Measurements from ENCODE around the gene NPIPB5. TPM values are rescaled to one million over a fixed set of nuclear protein-coding genes. Genes with fewer than 3 reads are reported as not detected.
"Not testable (repeated sequence)": the region's sequence is repeated elsewhere in the genome, so short reads cannot be mapped to it uniquely, and the experiment has no call there.

Gene NPIPB5
- 100 to 1,000 TPM in 2 of 4 donors, 10 to 100 TPM in 2; 61.2 to 212 (median 98.3) TPM for polyA plus RNA-seq (ENCODE audit: insufficient read length in 4 of 4)

- not testable (repeated sequence) for DNase-seq (ENCODE audit: low read depth in 4 of 4, low spot score in 3 of 4)
These were observed at the start of gene NPIPB5 for GRCh38 chr16:22510591-22510990. NPIPB5 (plus strand) TSS chr16:22510891; CDS start chr16:22513802, 2,911 bp downstream.

- DNase-seq (ENCODE audit: low read depth in 4 of 4, low spot score in 3 of 4): not testable (repeated sequence)
These were observed 41.8 kb upstream of the NPIPB5 start for GRCh38 chr16:22468846-22469245.

GRCh38 chr16:22537996-22538395, 27.3 kb downstream of the NPIPB5 start:
- DNase-seq (ENCODE audit: low read depth in 4 of 4, low spot score in 3 of 4): not testable (repeated sequence)

DNA sequence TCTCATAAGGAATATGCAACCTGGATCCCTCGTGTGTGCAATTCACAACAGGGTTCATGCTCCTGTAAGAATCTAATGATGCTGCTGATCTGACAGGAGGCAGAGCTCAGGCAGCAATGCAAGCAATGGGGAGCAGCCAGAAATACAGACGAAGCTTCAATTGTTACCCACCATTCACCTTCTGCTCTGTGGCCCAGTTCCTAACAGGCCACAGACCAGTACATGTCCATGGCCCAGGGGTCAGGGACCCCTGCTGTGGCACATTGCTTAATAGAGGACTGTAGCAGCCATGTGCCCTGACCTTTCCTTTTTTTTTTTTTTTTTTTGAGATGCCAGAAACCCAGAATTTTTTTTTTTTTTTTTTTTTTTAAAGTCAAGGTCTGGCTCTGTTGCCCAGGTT, 34.1 kb downstream of the NPIPB5 start:
- DNase-seq (ENCODE audit: low read depth in 4 of 4, low spot score in 3 of 4): not testable (repeated sequence)

- not testable (repeated sequence) for DNase-seq (ENCODE audit: low read depth in 4 of 4, low spot score in 3 of 4)
These were observed 35.9 kb downstream of the NPIPB5 start for GRCh38 chr16:22546630-22547029.

DNA sequence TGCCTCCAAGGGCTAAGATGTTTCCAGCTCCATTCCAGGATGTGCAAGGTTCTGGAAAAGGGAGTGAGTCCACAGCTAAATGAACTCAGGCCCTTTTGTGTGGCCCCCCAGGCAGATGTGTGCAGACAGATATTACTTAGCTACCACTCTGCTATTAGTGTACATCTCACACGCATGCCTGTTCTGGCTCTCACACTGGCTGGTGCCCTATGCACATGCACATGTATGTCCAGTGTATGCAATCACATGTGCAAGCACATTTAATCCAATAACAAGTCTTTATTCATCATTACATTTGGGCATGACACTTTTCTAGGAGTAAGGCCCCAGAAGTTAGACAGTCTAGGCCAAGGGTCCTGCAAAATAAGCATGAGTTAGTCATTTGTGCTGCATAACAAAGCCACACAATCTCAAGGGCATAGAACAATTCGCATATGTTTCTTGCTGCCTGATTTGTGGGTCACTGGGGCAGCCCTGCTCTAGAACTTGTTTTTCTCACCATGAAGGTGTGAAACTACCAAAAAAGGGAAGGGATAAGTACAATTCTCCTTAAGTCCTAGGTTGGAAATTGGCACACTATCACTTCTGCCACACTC, 36.6 kb downstream of the NPIPB5 start:
- not testable (repeated sequence) for DNase-seq (ENCODE audit: low read depth in 4 of 4, low spot score in 3 of 4)

- not testable (repeated sequence) for DNase-seq (ENCODE audit: low read depth in 4 of 4, low spot score in 3 of 4)
These were observed 39.2 kb downstream of the NPIPB5 start for GRCh38 chr16:22549853-22550252.

DNA sequence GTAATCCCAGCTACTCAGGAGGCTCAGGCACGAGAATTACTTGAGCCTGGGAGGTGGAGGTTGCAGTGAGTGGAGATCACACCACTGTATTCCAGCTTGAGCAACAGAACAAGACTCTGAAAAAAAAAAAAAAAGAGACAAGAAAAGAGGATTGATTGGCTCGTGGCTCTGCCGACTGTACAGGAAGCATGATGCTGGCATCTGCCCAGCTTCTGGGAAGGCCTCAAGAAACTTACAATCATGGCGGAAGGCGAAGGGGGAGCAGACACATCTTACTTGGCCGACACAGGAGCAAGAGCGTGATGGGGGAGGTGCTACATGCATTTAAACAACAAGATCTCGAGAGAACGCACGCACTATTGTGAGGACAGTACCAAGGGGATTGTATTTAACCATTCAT, 40.5 kb downstream of the NPIPB5 start:
- not testable (repeated sequence) for DNase-seq (ENCODE audit: low read depth in 4 of 4, low spot score in 3 of 4)

DNA sequence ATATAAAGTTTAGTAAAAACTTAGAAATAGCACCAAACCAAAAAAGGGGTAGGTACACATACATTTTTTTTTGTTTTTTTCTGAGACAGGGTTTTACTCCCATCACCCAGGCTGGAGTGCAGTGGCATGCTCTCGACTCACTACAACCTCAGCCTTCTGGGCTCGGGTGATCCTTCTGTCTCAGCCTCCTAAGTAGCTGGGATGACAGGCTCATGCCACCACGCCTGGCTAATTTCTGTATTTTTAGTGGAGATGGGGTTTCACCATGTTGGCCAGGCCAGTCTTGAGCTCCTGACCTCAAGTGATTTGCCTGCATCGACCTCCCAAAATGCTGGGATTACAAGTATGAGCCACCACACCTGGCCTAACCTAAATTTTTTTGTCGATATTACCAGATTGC, 41.0 kb downstream of the NPIPB5 start:
- DNase-seq (ENCODE audit: low read depth in 4 of 4, low spot score in 3 of 4): not testable (repeated sequence)

DNA sequence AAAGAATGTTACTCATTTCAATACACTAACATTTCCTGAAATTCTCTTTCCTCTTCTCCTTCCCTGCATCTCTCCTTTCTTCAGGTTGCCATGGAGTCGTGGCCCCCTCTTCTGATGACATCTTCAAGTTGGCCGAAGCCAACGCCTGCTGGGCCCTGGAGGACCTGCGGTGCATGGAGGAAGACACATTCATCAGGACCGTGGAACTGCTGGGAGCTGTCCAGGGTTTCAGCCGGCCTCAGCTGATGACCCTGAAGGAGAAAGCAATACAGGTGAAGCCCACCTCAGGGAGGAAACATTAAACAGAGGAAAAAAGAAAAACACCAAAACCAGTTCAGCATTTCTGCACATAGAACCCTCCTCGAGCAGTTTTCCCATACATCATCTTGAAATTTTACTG, 46.1 kb downstream of the NPIPB5 start:
- not testable (repeated sequence) for DNase-seq (ENCODE audit: low read depth in 4 of 4, low spot score in 3 of 4)

Other genes with a start within 250 kb of the NPIPB5 start
- gene POLR3E, start 213.5 kb upstream of the NPIPB5 start, polyA plus RNA-seq (ENCODE audit: insufficient read length in 4 of 4): 10 to 100 TPM; 43.8 to 65.3 (median 52.9) TPM
- 10 to 100 TPM; 30.9 to 44.1 (median 33.5) TPM for gene CDR2, start 136.3 kb upstream of the NPIPB5 start, polyA plus RNA-seq (ENCODE audit: insufficient read length in 4 of 4)

All from left renal pelvis (tissue), 4 donors.